HCEC 1CT (cell line): ENCODE results near the gene ITSN1.
"Not testable (repeated sequence)": the region's sequence is repeated elsewhere in the genome, so short reads cannot be mapped to it uniquely, and the experiment has no call there.

Experiments
- DNase-seq: peaks from one replicate; pipeline ENCODE4 v3.0.0-alpha.2; 2017

ITSN1 gene

GRCh38 chr21:33901412-33902288 is 259.3 kb downstream of the ITSN1 start:
- DNase-seq = peak; percentile 52

- no peak for DNase-seq
Observed at GRCh38 chr21:33902349-33902748, 260.0 kb downstream of the ITSN1 start.

DNA sequence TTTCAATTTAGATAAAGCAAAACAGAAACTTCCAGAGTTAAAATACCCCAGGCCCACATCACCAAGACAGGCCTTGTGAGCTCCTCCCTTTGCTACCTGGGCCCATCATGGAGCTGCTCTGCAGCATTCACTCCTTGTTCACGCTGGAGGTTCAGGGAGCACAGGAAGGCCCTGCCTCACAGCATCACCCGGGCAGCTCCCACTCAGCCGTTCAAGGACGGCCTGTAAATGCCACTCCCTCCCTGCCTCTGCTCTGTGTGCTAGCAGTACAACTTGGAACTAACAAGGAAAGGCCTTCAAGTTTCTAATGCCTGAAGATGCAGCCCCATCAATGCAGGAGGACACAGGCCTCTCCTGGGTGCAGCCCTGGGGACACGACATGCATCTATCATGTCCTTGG is 261.7 kb downstream of the ITSN1 start:
- no peak for DNase-seq

DNA sequence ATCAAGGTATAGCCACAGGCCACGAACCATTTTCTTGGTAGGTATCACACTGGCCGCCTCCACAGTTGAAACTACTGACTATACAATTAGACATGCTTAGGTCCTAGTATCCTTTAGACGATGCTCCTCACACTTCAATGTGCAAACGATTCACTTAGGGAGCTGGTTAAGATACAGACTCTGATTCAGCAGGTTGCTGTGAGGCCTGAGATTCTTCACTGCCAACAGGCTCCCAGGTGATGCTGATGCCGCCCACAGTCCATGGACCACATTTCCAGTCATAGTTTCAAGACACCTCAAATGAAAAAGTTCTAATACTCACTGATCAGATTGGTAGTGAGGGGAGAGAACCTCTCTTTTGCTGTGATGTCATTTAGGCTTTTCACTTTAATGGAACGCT is 266.5 kb downstream of the ITSN1 start:
- DNase-seq = no peak

GRCh38 chr21:33909756-33910155 is 267.5 kb downstream of the ITSN1 start:
- DNase-seq = no peak

GRCh38 chr21:33914188-33914587 is 271.9 kb downstream of the ITSN1 start:
- no peak for DNase-seq

- DNase-seq = peak; percentile 98
Observed at GRCh38 chr21:33915368-33916199, 273.3 kb downstream of the ITSN1 start, which contains the start of gene ATP5PO. TSS of gene ATP5PO (minus strand) at chr21:33915804. CDS start at chr21:33915763, 41 bp downstream.

DNA sequence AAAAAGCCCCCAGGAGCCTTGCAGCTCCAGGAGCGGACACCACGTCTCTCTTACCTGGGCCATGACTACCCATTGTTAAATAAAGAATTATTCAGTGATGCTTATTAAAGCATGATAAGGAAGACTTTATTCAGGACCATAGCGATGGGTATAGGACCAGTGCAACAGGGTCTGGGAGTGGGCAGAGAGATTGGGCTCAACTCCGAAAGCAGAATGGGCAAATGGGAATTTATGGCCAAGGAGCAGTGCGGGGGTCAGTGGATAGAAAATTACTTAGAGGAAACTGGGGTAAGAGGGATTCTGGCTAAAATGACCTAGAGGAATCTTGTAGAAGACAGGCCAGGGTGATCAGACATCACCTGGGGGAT is 273.9 kb downstream of the ITSN1 start:
- DNase-seq = no peak

DNA sequence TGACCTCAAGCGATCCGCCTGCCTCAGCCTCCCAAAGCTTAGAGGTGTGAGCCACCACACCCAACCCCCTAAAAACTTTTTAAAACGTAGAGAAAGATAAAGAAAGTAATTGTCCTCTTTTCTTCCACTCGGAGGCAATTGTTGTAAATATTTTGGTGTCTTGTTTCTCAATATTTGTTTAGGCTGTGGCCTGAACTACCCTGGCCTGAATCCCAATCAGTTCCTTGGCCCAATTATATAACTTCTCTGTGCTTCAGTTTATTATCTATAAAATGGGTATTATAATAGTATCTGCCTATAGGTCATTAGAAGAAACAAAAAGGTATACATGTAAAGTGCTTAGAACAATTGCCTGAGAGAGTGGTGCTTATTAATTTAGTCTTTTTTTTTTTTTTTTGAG is 275.1 kb downstream of the ITSN1 start:
- no peak for DNase-seq

- DNase-seq = peak; percentile 70
Observed at GRCh38 chr21:33924079-33924765, 281.9 kb downstream of the ITSN1 start.

GRCh38 chr21:33924766-33925100 is 282.4 kb downstream of the ITSN1 start:
- no peak for DNase-seq

- DNase-seq = not testable (repeated sequence)
Observed at GRCh38 chr21:33926248-33926647, 283.9 kb downstream of the ITSN1 start.

DNA sequence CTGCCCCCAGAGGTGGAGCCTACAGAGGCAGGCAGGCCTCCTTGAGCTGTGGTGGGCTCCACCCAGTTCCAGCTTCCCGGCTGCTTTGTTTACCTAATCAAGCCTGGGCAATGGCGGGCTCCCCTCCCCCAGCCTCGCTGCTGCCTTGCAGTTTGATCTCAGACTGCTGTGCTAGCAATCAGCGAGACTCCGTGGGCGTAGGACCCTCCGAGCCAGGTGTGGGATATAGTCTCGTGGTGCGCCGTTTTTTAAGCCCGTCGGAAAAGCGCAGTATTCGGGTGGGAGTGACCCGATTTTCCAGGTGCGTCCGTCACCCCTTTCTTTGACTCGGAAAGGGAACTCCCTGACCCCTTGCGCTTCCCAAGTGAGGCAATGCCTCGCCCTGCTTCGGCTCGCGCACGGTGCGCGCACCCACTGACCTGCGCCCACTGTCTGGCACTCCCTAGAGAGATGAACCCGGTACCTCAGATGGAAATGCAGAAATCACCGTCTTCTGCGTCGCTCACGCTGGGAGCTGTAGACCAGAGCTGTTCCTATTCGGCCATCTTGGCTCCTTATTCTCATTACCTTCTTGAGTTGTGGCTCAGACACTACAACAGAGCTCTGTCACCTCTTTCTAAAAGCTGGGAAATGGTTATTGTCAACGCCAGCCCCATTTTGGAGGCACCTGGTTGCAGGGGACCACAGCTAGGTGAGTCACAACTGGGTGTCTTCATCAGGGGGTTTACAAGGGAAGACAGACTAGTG is 288.9 kb downstream of the ITSN1 start:
- not testable (repeated sequence) for DNase-seq

- DNase-seq = no peak
Observed at GRCh38 chr21:33931799-33932390, 289.6 kb downstream of the ITSN1 start.

GRCh38 chr21:33932731-33933130 is 290.4 kb downstream of the ITSN1 start:
- no peak for DNase-seq

DNA sequence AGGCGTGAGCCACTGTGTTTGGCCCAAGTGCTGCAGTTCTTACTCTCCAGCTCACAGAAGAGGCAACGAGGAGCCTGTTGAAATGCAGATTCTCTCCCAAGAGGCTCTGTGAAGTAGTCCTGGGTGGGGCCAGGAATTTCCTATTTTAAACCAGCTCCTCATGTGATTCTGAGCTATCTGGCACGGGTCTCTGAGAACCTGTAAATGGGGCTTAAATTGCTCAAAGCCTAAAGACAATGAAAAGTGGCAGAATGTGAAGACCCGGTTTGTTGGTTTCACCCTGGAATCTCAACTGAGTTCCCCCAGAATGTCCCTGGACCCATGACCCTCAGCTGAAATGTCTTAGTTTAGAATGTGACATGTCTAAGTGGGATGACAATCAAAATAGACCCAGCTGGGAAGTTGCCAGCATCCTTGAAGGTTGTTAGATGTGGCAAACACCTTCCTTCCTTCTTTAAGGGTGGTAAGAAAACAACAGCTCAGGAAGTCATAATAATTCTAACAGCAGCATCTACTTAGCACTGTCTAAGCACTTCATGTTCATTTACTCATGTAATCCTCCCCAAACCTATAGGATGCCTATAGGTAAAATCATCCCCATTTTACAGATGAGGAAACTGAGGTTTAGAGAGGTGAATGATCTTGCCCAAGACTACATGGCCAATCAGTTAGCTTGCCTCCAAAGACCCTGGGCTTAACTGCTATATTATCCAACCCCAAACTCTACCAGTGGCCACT is 294.2 kb downstream of the ITSN1 start:
- no peak for DNase-seq

DNA sequence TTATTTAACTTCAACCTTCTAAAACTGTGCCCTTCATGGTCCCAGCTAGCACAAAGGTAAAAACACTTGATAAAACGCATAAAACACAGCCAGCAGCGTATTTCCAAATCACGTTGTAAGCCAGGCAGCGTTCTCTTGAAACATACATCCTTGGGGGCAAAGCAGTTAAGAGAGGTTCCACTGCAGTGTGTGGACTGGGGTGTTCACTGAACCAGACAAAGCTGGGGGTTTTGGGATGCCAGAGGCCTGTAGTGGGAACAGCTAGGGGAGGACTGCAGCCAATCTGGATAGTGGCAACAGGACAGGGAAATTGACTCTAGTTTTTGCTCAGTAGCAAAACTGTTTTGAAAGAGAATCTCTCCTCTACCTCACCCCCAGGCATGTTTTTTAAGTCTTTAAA is 294.8 kb downstream of the ITSN1 start:
- no peak for DNase-seq

- no peak for DNase-seq
Observed at GRCh38 chr21:33937931-33938339, 295.6 kb downstream of the ITSN1 start.

- no peak for DNase-seq
Observed at GRCh38 chr21:33938381-33938780, 296.1 kb downstream of the ITSN1 start.

GRCh38 chr21:33939226-33939625 is 296.9 kb downstream of the ITSN1 start:
- no peak for DNase-seq

GRCh38 chr21:33940164-33940880 is 298.0 kb downstream of the ITSN1 start:
- peak; percentile 97 for DNase-seq
